Fibroblast of lung (primary cell): ENCODE results near the gene CDCA7L. TPM values are rescaled to one million over a fixed set of nuclear protein-coding genes. Genes with fewer than 3 reads are reported as not detected.
"Not testable (repeated sequence)": the region's sequence is repeated elsewhere in the genome, so short reads cannot be mapped to it uniquely, and the experiment has no call there.

Source experiments
- DNase-seq, 2 donors: peaks; one replicate each; pipeline versions ENCODE4 v3.0.0 to v3.0.0-alpha.2; 2010; ENCODE audit warnings: low read depth in 2 of 2
- H2AFZ ChIP-seq: 2 replicates; pipeline ENCODE4 v1.5.1; 2012; ENCODE audit warnings: low read length, control low read depth, inconsistent platforms
- H3K27ac ChIP-seq: 2 replicates; pipeline ENCODE4 v1.5.1; 2011; ENCODE audit warnings: low read length, control low read depth; ENCODE audit not compliant: insufficient read depth
- H3K27me3 ChIP-seq: 2 replicates; pipeline ENCODE4 v1.5.1; 2011; ENCODE audit warnings: mild to moderate bottlenecking, low read length; ENCODE audit not compliant: control insufficient read depth, insufficient read depth
- H3K36me3 ChIP-seq: 2 replicates; pipeline ENCODE4 v1.5.1; 2011; ENCODE audit warnings: low read length; ENCODE audit not compliant: control insufficient read depth, insufficient read depth
- H3K4me1 ChIP-seq: 2 replicates; pipeline ENCODE4 v1.5.1; 2011; ENCODE audit warnings: low read length; ENCODE audit not compliant: control insufficient read depth, insufficient read depth; ENCODE audit errors: extremely low read depth
- H3K4me2 ChIP-seq: 2 replicates; pipeline ENCODE4 v1.5.1; 2011; ENCODE audit warnings: low read length, control low read depth; ENCODE audit not compliant: insufficient read depth; ENCODE audit errors: extremely low read depth
- H3K4me3 ChIP-seq, 4 experiments: fragments of 200-600 bp in 1 of 4; sonication (generic) in 1 of 4; replicated peaks in 1 of 4; 2 replicates each; pipeline ENCODE4 v1.5.1; 2011 to 2016; ENCODE audit warnings: low read length in 4 of 4, low read depth in 3 of 4, mild to moderate bottlenecking in 3 of 4, control low read depth in 2 of 4, inconsistent platforms in 1 of 4, mixed read lengths in 1 of 4; ENCODE audit not compliant: insufficient read depth in 1 of 4; ENCODE audit errors: control extremely low read depth in 1 of 4
- H3K79me2 ChIP-seq: 2 replicates; pipeline ENCODE4 v1.5.1; 2012; ENCODE audit warnings: mild to moderate bottlenecking, low read length, inconsistent platforms; ENCODE audit not compliant: control insufficient read depth, insufficient read depth
- H3K9ac ChIP-seq: 2 replicates; pipeline ENCODE4 v1.5.1; 2011; ENCODE audit warnings: mild to moderate bottlenecking, low read length, control low read depth; ENCODE audit not compliant: insufficient read depth
- H3K9me3 ChIP-seq: 2 replicates; pipeline ENCODE4 v1.5.1; 2012; ENCODE audit warnings: low read depth, low read length; ENCODE audit not compliant: control insufficient read depth, insufficient read depth
- H4K20me1 ChIP-seq: 2 replicates; pipeline ENCODE4 v1.5.1; 2011; ENCODE audit warnings: low read length; ENCODE audit not compliant: control insufficient read depth, insufficient read depth; ENCODE audit errors: extremely low read depth
- CTCF ChIP-seq, 2 donors: IDR thresholded peaks in 1 of 2; conservative IDR thresholded peaks in 1 of 2; 1 replicate in 1 of 2; 2 replicates in 1 of 2; pipeline ENCODE4 v1.5.1; 2011 to 2012; ENCODE audit warnings: low read length in 2 of 2, control low read depth in 1 of 2, inconsistent platforms in 1 of 2, low read depth in 1 of 2, mild to moderate bottlenecking in 1 of 2
- EZH2 ChIP-seq: IDR thresholded peaks from 2 replicates; pipeline ENCODE4 v1.5.1; 2012; ENCODE audit warnings: low read length, control low read depth, mild to moderate bottlenecking; ENCODE audit errors: missing control alignments
- polyA plus RNA-seq, 2 donors: library from polyadenylated mRNA; depleted of rRNA in 1 of 2; stranded (reverse) in 1 of 2; unstranded in 1 of 2; fragments of >200 nt; gene quantifications; 2 replicates each; pipeline ENCODE4 v1.2.1, GENCODE V29; 2011 to 2012; ENCODE audit warnings: missing spikeins in 1 of 2
- total RNA-seq: library from RNA; depleted of rRNA; stranded (reverse); fragments of >200 nt; gene quantifications from 2 replicates; pipeline ENCODE4 v1.2.1, GENCODE V29; 2014

CDCA7L gene
- total and polyA plus RNA-seq, 2 donors (not counting 1 experiment from before 2014, with no cell fraction given) = 25.3 to 29.1 TPM

- no peak overlapping the region for H3K27ac ChIP-seq
- H3K36me3 ChIP-seq = no peaks in the 10 kb centered on the region
- no peaks in the 10 kb centered on the region for H3K27me3 ChIP-seq
- no peak overlapping the region for H3K4me3 ChIP-seq
- no peak overlapping the region for H3K4me2 ChIP-seq
- no peaks in the 10 kb centered on the region for H3K9me3 ChIP-seq
- no peaks in the 10 kb centered on the region for H3K4me1 ChIP-seq
- no peaks in the 10 kb centered on the region for H4K20me1 ChIP-seq
- H3K9ac ChIP-seq = no peak overlapping the region
- TF ChIP-seq CTCF (conservative IDR thresholded peaks at IDR 0.05 in 1 of 2, IDR thresholded peaks at IDR 0.05 in 1 of 2; ENCODE audit: low read depth in 1 of 2, low read length in 2 of 2) (no peak), EZH2 (no peak)
- no peak for DNase-seq
- H3K79me2 ChIP-seq = no peaks in the 10 kb centered on the region
- H2AFZ ChIP-seq = no peak overlapping the region
Observed at GRCh38 chr7:21867816-21868575, 77.7 kb downstream of the CDCA7L start.

DNA sequence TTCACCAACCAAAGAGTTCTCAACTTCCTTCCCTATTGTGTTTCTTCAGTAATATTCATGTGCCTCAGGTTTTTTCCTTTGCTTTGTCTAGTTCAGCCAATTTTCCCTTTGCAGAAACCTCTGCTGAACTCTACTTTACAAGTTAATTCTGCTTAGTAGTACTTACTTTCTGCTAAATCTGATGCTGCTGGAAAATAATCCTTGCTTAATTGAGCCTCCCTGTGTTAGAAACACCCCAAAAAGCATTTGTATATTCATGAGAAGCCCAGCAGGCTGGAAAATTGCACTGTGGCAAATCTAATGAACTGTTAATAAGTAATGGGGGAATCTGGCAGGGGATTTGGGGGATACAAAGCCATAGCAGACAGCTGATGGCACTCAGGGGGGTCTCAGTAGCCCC is 78.5 kb downstream of the CDCA7L start:
- H3K36me3 ChIP-seq = no peaks in the 10 kb centered on the region
- H3K27me3 ChIP-seq = no peaks in the 10 kb centered on the region
- no peak overlapping the region for H3K4me3 ChIP-seq
- H3K27ac ChIP-seq = no peak overlapping the region
- H3K79me2 ChIP-seq = no peaks in the 10 kb centered on the region
- DNase-seq = no peak
- H2AFZ ChIP-seq = no peak overlapping the region
- H4K20me1 ChIP-seq = no peaks in the 10 kb centered on the region
- no peaks in the 10 kb centered on the region for H3K9me3 ChIP-seq
- no peak overlapping the region for H3K4me2 ChIP-seq
- H3K9ac ChIP-seq = no peak overlapping the region
- TF ChIP-seq EZH2 (no peak), CTCF (conservative IDR thresholded peaks at IDR 0.05 in 1 of 2, IDR thresholded peaks at IDR 0.05 in 1 of 2; ENCODE audit: low read depth in 1 of 2, low read length in 2 of 2) (no peak)
- H3K4me1 ChIP-seq = no peaks in the 10 kb centered on the region

GRCh38 chr7:21866731-21867130 is 79.0 kb downstream of the CDCA7L start:
- no peaks in the 10 kb centered on the region for H3K9me3 ChIP-seq
- H3K4me2 ChIP-seq = no peak overlapping the region
- TF ChIP-seq CTCF (conservative IDR thresholded peaks at IDR 0.05 in 1 of 2, IDR thresholded peaks at IDR 0.05 in 1 of 2; ENCODE audit: low read depth in 1 of 2, low read length in 2 of 2) (no peak), EZH2 (no peak)
- no peaks in the 10 kb centered on the region for H3K79me2 ChIP-seq
- no peaks in the 10 kb centered on the region for H3K36me3 ChIP-seq
- no peak overlapping the region for H2AFZ ChIP-seq
- H3K4me3 ChIP-seq = no peak overlapping the region
- no peaks in the 10 kb centered on the region for H4K20me1 ChIP-seq
- DNase-seq = no peak
- H3K4me1 ChIP-seq = no peaks in the 10 kb centered on the region
- H3K27me3 ChIP-seq = no peaks in the 10 kb centered on the region
- H3K27ac ChIP-seq = no peak overlapping the region
- no peak overlapping the region for H3K9ac ChIP-seq

- H3K4me2 ChIP-seq, H3K27ac ChIP-seq, H3K4me1 ChIP-seq, H3K9ac ChIP-seq, H3K4me3 ChIP-seq, H3K27me3 ChIP-seq, H2AFZ ChIP-seq, H4K20me1 ChIP-seq, H3K9me3 ChIP-seq, H3K79me2 ChIP-seq, H3K36me3 ChIP-seq: not testable (repeated sequence)
- DNase-seq = peak in 1 of 2 donors; percentile 6
Observed at GRCh38 chr7:21865631-21866204, 80.0 kb downstream of the CDCA7L start.
